ENCODE data around the gene AMMECR1L. TPM values are rescaled to one million over a fixed set of nuclear protein-coding genes. Genes with fewer than 3 reads are reported as not detected.
"Not testable (repeated sequence)": the region's sequence is repeated elsewhere in the genome, so short reads cannot be mapped to it uniquely, and the experiment has no call there.

AMMECR1L gene
- total RNA-seq, 6 donors from 2014 or later: 11.5 to 17.8 (median 14.3) TPM

DNA sequence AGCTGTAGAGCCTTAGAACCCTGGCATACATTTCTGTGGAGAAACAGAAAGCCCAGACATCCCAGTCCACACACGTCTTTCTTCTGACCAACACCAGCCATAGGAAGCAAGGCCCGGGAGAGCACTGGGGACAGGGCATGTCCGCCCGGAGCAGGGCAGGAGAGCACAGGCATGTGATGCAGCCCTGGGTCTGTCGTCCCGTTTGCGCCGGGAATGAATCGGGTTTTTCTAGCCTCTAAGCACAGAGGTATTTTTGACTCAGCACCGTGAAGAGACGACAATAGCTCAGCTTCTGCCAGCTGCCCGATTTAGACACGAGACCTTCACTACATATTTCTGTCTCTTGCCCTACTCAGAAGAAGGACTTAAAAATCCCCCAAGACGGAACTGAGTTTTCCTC is 7.3 kb upstream of the AMMECR1L start:
- ATAC-seq (ENCODE audit: low FRiP score in 2 of 2): no peak
- TF ChIP-seq POLR2A (IDR thresholded peaks at IDR 0.05): no peak
- no peak for TF ChIP-seq POLR2AphosphoS5 (IDR thresholded peaks at IDR 0.05)
- TF ChIP-seq, protein P1, sequence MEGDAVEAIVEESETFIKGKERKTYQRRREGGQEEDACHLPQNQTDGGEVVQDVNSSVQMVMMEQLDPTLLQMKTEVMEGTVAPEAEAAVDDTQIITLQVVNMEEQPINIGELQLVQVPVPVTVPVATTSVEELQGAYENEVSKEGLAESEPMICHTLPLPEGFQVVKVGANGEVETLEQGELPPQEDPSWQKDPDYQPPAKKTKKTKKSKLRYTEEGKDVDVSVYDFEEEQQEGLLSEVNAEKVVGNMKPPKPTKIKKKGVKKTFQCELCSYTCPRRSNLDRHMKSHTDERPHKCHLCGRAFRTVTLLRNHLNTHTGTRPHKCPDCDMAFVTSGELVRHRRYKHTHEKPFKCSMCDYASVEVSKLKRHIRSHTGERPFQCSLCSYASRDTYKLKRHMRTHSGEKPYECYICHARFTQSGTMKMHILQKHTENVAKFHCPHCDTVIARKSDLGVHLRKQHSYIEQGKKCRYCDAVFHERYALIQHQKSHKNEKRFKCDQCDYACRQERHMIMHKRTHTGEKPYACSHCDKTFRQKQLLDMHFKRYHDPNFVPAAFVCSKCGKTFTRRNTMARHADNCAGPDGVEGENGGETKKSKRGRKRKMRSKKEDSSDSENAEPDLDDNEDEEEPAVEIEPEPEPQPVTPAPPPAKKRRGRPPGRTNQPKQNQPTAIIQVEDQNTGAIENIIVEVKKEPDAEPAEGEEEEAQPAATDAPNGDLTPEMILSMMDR (IDR thresholded peaks at IDR 0.05): no peak
- no peak for TF ChIP-seq EP300 (IDR thresholded peaks at IDR 0.05)
- Histone ChIP-seq H3K9me3 (no peaks in the 10 kb centered on the region), H3K4me3 (no peak overlapping the region), H3K36me3 (no peaks in the 10 kb centered on the region), H3K27ac (no peak overlapping the region), H3K4me1 (peaks cover under 1 to 15% (median 7%) of the 10 kb centered on the region in 4 donors), H3K27me3 (no peaks in the 10 kb centered on the region)
- DNase-seq: no peak
- 87 to 93% methylated on average over 7 to 14 of the region's 14 CpGs for WGBS, 2 donors

DNA sequence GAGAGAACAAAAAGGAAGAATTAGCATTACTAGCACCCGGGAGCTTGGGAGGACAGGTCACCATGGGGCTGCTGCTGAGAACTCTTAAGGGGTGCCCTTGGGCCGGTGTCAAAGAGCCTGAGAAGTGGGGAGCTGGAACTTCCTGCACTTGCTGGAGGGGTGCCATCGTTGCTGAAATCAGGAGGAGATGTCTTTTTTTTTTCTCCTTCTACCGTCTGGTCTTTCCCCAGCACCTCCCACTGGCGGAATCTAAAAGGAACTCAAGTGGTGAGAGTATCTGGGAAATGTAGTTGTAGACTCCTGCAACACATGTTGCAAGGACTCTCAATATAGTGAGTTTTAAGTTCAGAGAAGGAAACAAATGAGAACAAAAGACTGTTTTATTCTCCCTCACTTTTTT is 6.1 kb upstream of the AMMECR1L start:
- peak in 1 of 2 donors; percentile 63 for DNase-seq
- no peak for TF ChIP-seq EP300 (IDR thresholded peaks at IDR 0.05)
- no peak for TF ChIP-seq POLR2AphosphoS5 (IDR thresholded peaks at IDR 0.05)
- TF ChIP-seq, protein P1 (IDR thresholded peaks at IDR 0.05): no peak
- no peak for TF ChIP-seq POLR2A (IDR thresholded peaks at IDR 0.05)
- no peak overlapping the region for H3K4me3 ChIP-seq
- peak overlapping the region in 2 of 4 donors; percentile 15 to 19 for H3K27ac ChIP-seq
- H3K27me3 ChIP-seq: no peaks in the 10 kb centered on the region
- peaks cover 11 to 19% (median 12%) of the 10 kb centered on the region in 4 donors for H3K4me1 ChIP-seq
- ATAC-seq (ENCODE audit: low FRiP score in 2 of 2): peak in 1 of 2 donors; percentile 61
- WGBS, 2 donors: 20 to 42% methylated on average over 5 of the region's 5 CpGs
- H3K36me3 ChIP-seq: no peaks in the 10 kb centered on the region
- H3K9me3 ChIP-seq: no peaks in the 10 kb centered on the region

DNA sequence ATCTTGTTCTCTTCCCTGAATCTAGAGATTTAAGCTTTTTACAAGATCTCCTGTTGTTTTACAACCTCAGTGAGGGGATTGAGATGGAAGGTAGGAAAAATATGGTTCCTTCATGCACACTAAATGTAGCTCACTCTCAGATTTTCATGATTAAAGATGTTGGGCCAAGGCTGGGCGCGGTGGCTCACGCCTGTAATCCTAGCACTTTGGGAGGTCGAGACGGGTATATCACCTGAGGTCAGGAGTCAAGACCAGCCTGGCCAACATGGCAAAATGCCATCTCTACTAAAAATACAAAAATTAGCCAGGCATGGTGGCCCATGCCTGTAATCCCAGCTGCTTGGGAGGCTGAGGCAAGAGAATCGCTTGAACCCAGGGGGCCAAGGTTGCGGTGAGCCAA is 5.0 kb upstream of the AMMECR1L start:
- ATAC-seq (ENCODE audit: low FRiP score in 2 of 2): not testable (repeated sequence)

DNA sequence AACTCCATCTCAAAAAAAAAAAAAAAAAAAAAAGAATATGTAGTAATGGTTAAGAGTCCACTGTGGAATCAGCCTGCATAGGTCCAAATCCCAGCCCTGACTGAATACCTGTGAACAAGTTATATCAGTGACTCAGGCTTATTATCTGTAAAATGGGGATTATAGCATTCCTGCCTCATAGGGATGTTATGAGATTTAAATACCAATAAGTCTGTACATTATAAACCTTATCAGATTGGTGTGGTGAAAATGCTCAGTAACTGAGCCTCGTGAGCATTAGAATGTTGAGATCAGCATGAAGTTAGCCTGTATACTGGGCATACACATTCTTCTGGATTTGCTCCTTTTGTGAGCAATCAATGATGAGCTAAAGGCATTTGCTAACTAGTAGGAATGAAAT is 3.0 kb upstream of the AMMECR1L start:
- H3K4me3 ChIP-seq: no peak overlapping the region
- TF ChIP-seq, protein P1 (IDR thresholded peaks at IDR 0.05): no peak
- no peak for TF ChIP-seq POLR2AphosphoS5 (IDR thresholded peaks at IDR 0.05)
- no peak for TF ChIP-seq POLR2A (IDR thresholded peaks at IDR 0.05)
- no peaks in the 10 kb centered on the region for H3K9me3 ChIP-seq
- ATAC-seq (ENCODE audit: low FRiP score in 2 of 2) (no peak), DNase-seq (no peak)
- 86 to 96% methylated on average over 1 of the region's 1 CpG for WGBS, 2 donors
- no peaks in the 10 kb centered on the region for H3K27me3 ChIP-seq
- H3K36me3 ChIP-seq: no peaks in the 10 kb centered on the region
- peaks cover 20 to 31% (median 22%) of the 10 kb centered on the region in 4 donors for H3K4me1 ChIP-seq
- no peak overlapping the region for H3K27ac ChIP-seq

More for the DNA sequence above, 5.0 kb upstream of the AMMECR1L start:
- H3K36me3 ChIP-seq, H3K4me3 ChIP-seq, H3K27me3 ChIP-seq, DNase-seq, H3K27ac ChIP-seq, H3K9me3 ChIP-seq: not testable (repeated sequence)
- H3K4me1 ChIP-seq: peaks cover 11 to 19% (median 12%) of the 10 kb centered on the region in 4 donors
- WGBS, 2 donors: 98 to 99% methylated on average over 7 of the region's 7 CpGs

DNA sequence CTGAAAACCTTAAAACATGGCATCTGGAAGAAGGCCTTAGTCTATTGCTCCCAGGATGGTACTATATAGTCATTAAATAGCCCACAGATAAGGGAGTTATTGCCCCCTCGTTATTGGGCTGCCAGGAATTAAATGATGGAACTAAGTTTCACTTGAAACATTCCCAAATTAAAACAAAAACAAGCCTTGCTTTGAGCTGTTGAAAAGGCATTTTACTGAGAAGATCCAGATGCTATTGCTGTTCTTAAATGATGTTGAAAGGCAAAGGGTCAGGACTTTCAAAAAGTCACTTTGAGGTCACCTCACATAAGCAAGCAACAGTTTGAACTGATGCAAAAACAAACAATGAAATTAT is 2.0 kb upstream of the AMMECR1L start:
- Histone ChIP-seq H3K4me3 (peak overlapping the region in 2 of 4 donors; percentile 60 to 74), H3K4me1 (peaks cover 21 to 32% (median 23%) of the 10 kb centered on the region in 4 donors), H3K36me3 (peaks cover 0 to 7% (median 3%) of the 10 kb centered on the region in 4 donors), H3K27ac (peak overlapping the region in 3 of 4 donors; percentile 38 to 94 (median 94)), H3K27me3 (no peaks in the 10 kb centered on the region), H3K9me3 (no peaks in the 10 kb centered on the region)
- DNase-seq (no peak), ATAC-seq (ENCODE audit: low FRiP score in 2 of 2) (no peak)
- TF ChIP-seq POLR2AphosphoS5 (IDR thresholded peaks at IDR 0.05) (no peak), EP300 (IDR thresholded peaks at IDR 0.05) (no peak), POLR2A (IDR thresholded peaks at IDR 0.05) (no peak)
- TF ChIP-seq, protein P1 (IDR thresholded peaks at IDR 0.05): no peak
- 21 to 63% methylated on average over 1 of the region's 1 CpG for WGBS, 2 donors

Measured in upper lobe of left lung (tissue), 6 donors.